Brain pericyte (primary cell): ENCODE measurements around the gene KLF4.
A peak's percentile ranks its signal among the peaks of the same experiment; 100 is the strongest.
"Not testable (repeated sequence)": the region's sequence is repeated elsewhere in the genome, so short reads cannot be mapped to it uniquely, and the experiment has no call there.

Experiments used
- DNase-seq: peaks from one replicate; pipeline ENCODE4 v3.0.0-alpha.2; 2012; ENCODE audit warnings: low read depth, low spot score

KLF4 gene

DNA sequence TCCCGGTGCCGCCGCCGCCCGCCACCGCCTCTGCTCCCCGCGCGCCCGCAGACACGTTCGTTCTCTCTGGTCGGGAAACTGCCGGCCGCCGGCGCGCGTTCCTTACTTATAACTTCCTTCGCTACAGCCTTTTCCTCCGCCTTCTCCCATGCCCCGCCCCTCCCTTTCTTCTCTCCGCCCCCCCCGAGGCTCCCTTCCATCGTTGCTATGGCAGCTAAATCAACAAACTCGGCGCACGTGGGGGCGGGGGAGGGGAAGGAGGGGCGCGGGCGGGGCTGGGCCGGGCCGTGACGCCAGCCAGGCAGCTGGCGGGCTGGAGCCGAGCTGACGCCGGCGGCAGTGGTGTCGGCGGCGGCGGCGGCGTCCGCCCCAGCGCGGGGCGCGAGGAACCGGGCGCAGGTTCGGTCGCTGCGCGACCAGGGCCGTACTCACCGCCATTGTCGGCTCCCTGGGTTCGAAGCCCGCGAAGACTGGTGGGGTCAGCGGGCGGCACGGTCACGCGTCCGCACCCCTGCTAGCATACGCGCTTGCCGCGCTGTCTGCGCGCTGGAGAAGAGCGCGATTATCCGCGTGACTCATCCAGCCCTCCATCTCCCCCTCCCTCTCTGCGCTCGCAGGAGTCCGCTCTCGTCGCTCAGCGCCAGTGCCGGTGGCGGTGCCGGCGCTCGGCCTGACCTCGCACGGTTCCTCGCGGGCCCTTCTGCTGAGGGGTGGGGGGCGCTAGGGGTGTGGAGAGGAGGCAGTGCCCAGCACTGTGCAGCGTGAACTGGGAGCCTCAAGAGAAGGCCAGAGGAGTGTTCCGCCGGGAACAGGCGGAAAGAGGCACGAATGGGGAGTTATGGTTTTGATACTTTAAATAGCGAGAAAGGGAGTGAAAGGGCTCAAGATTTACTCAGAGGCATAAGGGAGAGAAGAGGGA lies at the start of gene KLF4:
TSS of gene KLF4 (minus strand) at position 83 of the 919 bp plus-strand sequence. CDS start 597 bp downstream, outside the sequence.
- peak; percentile 55 for DNase-seq

GRCh38 chr9:107536462-107536861 lies 46.9 kb upstream of the KLF4 start:
- no peak for DNase-seq

- DNase-seq, result no peak
Observed at GRCh38 chr9:107534510-107535078, 45.0 kb upstream of the KLF4 start.

DNA sequence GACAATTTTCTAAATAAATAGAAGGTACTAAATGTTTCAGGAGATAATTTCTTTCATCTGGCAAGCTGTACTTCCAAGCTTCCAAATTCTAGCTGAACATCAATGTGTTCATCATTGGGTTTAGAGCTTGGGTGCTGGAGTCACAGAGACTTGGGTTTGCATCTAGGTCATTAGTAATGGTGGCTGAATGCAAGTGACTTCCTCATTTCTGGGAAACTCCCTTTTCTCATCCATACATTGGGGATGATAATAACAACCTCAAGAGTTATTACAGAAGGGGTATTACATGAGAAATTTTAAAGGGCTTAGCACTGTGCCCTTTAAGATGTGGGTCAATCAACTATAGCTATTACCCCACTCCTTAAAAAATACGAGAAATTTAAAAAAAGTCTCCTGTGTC lies 41.1 kb upstream of the KLF4 start:
- no peak for DNase-seq

- DNase-seq, result no peak
Observed at GRCh38 chr9:107528686-107529085, 39.1 kb upstream of the KLF4 start.

GRCh38 chr9:107523539-107523938 lies 34.0 kb upstream of the KLF4 start:
- DNase-seq, result no peak

DNA sequence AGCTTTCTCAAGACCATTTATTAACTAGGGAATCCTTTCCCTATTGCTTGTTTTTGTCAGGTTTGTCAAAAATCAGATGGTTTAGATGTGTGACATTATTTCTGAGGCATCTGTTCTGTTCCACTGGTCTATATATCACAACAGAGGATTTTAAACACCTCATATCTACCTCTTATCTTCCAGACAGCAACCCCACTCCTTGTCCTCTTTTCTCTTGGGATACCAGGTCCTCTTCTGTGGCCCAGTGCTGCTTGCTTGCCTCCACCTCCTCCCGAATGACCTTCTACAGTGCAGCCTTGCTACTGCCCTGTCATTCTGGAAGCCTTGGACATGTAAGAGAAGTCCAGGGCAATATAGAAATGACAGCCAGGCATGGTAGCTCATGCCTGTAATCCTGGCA lies 30.6 kb upstream of the KLF4 start:
- DNase-seq, result no peak

- no peak for DNase-seq
Observed at GRCh38 chr9:107518037-107518807, 28.7 kb upstream of the KLF4 start.

GRCh38 chr9:107513464-107514100 lies 24.0 kb upstream of the KLF4 start:
- DNase-seq, result no peak

DNA sequence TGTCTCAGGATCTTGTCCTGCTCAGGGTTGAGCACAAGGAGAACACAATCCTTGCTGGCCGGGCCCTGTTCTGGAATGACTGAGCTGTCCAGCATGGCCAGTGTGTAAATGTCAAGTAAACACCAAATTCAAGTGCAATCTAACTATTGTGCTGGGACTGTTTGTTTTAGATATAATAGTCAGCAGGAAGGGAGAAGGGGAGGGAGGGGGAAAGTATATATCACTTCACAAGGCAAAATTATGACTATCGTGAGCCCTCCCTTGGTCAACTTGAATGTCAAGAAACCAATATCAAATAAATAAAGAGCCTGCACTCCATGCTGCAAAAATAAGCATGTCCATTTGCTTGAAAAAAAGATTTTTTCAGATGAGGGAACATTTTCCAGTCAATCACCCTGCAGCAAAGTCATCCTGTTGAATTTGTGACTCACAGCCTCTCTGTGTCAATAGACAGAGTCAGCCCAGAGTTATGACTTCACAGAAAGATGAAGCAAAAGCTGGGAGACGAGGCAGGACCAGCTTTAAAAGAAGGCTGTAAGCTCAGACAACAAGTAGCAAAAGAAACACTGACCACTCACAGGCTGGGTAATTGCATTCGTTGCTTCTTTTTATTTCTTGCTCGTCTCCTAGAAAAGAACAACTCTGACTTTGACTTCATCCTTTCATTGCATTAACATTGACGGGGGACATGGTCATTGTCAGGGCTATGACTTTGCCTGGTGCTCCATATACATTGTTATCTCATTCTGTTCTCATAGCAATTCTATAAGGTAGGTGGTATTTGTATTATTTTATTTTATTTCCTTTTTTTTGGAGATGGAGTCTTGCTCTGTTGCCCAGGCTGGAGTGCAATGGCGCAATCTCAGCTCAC lies 15.3 kb upstream of the KLF4 start:
- peak; percentile 75 for DNase-seq

DNA sequence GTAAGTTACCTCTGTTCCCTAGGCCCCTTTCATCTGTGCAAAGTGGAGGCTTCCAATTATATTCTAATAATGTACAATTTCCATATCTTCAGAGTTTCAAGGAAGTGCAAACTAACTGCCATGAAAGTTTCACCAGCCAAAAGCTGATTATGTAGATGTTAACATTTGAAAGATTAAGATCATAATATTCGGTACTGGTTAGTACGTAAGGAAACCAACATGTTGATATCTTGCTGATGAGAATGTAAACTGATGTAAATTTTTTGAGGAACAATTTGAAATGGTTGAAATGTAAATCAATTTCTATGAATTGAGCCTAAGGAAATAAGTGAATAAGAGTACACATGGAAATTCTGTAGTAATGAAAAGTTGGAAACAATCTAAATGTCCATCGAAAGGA lies 12.9 kb upstream of the KLF4 start:
- DNase-seq, result no peak

DNA sequence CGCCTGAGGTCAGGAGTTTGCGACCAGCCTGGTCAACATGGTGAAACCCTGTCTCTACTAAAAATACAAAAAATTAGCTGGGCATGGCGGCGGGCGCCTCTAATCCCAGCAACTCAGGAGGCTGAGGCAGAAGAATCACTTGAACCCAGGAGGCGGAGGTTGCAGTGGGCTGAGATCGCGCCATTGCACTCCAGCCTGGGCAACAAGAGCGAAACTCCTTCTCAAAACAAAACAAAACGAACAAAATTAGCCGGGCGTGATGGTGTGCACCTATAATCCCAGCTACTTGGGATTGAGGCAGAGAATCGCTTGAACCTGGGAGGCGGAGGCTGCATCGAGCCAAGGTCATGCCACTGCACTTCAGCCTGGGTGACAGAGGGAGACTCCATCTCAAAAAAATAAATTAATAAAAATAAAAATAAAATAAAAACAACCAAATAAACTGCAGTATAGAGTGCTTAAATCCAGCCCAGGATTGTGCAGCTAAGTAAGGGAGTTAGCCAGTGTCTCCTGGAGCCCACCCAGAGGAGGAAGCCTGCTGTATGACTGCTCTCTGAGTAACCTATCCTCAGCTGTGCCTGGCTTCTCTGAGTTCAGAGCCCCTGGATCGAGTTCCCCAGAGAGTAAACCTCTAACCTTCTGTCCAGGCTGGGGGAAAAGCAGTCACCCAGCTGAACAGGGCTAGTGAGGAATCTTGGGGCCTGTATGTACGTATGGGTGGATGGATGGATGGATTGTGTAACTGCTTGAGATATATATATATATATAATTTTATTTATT lies 11.0 kb upstream of the KLF4 start:
- not testable (repeated sequence) for DNase-seq

DNA sequence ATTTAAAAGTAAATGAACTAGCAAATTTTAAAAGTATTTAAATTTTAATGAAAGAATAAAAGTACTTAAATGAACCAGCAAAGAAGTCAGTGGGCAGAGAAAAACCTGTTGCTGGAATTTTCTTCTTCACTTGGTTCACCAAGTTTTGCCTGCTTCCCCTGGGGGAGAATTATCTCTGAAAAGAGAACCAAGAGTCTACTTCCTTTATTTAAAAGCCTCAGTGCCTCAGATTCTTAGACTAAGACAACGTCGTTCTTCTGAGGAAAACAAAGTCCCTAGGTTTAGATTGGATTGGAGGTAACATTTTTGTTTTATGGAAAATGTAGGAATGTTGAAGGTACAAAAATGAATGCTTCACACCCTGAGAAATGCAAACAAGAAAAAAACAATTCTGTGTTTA lies 7.4 kb upstream of the KLF4 start:
- DNase-seq, result no peak

DNA sequence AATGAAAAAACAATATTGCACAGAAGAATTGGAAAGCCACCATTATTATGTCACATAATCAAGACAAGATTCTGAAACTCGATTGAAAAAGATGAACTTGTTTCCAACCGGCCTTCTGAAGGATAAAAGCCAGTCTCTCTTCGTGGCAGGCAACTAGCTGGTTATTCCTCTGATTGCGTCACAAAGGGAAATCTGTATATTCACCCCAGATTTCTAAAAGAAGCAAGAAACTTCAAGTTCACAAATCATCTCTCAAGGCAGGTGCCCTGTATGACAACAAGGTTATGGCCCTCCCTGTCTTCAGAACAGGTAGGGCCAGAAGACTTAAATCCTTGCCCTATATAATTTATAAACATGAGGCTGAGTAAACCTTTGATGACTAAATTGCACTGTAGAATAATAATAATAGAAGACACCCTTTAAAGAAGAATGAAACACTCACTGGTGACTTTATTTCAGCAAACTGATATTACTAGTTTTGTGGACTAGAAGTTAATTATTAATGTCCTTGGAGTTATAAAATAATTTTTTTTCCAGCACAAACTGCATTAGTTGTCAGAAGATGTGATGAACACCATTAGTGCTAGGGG lies 2.9 kb upstream of the KLF4 start:
- no peak for DNase-seq

DNA sequence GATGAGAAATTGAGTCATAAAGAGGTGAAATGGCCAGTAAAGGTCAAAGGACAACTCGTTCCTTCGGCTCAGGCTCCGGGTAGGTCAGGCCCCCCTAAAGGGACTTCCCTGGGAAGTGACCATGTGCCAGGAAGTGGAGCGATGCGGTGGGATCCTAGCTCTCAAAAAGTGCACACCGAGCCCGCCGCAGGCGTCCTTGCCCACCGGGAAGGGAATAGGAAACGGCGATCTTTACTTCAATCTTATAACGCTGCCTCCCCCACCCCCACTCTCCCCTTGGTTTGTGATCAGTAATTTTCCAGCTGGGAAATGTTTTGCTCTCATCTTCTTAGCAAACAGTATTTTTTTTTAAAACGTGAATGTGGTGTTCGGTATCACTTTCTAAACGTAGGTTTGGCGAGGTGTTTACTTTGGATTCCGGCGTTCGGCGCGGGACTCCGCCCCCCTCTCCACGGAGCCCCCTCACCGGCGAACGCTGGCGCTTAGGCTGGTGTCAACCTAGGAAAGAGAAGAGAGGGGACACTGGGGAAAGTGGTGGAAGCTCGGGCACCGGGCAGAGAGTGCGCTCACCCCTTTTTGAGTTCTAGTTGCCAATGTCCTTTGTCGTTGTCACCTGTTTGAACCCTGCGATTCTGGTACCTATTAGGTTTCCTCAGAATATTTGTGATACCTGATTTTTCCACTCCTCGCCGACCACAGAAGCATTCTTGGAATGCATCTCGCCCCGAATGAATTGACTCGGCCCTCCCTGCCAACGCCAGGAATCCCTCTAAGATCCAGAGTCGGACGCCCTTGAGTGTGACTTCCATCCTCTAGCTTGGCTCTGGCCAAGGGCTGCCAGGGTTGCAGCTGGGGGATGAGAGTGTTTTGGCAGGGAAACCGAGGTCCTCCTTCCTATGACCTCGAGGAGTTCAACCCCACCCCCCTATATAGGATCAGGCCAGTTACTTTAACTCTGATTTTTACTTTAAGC lies 1.8 kb upstream of the KLF4 start:
- no peak for DNase-seq

GRCh38 chr9:107490606-107490970 lies 1.0 kb upstream of the KLF4 start:
- not testable (repeated sequence) for DNase-seq

- DNase-seq, result no peak
Observed at GRCh38 chr9:107489144-107489673, 360 bp downstream of the KLF4 start.
